Measurements from ENCODE around the gene CSF2.

The CSF2 gene

GRCh38 chr5:132069994-132070393 is 3.6 kb upstream of the CSF2 start:
- Mint-ChIP-seq H3K4me3 (no peak overlapping the region), H3K27ac (no peak overlapping the region), H3K27me3 (no peaks in the 10 kb centered on the region), H3K9me3 (no peaks in the 10 kb centered on the region), H3K4me1 (peaks cover 56 to 94% of the 10 kb centered on the region in 2 donors), H3K36me3 (peaks cover 12 to 15% of the 10 kb centered on the region in 2 donors)
- ATAC-seq (replicated peaks) (no peak), DNase-seq (no peak)

GRCh38 chr5:132070460-132071337 is 2.9 kb upstream of the CSF2 start:
- DNase-seq = no peak
- peaks cover 53 to 94% of the 10 kb centered on the region in 2 donors for H3K4me1 Mint-ChIP-seq
- ATAC-seq (replicated peaks) = peak in 1 of 2 donors; percentile 27
- peaks cover 13 to 22% of the 10 kb centered on the region in 2 donors for H3K36me3 Mint-ChIP-seq
- H3K27me3 Mint-ChIP-seq = no peaks in the 10 kb centered on the region
- H3K4me3 Mint-ChIP-seq = peak overlapping the region in 1 of 2 donors; percentile 32
- H3K27ac Mint-ChIP-seq = peak overlapping the region; percentile 82
- no peaks in the 10 kb centered on the region for H3K9me3 Mint-ChIP-seq

GRCh38 chr5:132071338-132071707 is 2.3 kb upstream of the CSF2 start:
- H3K27ac Mint-ChIP-seq = peak overlapping the region; percentile 82
- peaks cover 47 to 93% of the 10 kb centered on the region in 2 donors for H3K4me1 Mint-ChIP-seq
- ATAC-seq (replicated peaks) = no peak
- peak overlapping the region in 1 of 2 donors; percentile 32 for H3K4me3 Mint-ChIP-seq
- H3K9me3 Mint-ChIP-seq = no peaks in the 10 kb centered on the region
- no peak for DNase-seq
- H3K27me3 Mint-ChIP-seq = no peaks in the 10 kb centered on the region
- H3K36me3 Mint-ChIP-seq = peaks cover 14 to 28% of the 10 kb centered on the region in 2 donors

GRCh38 chr5:132072070-132072469 is 1.5 kb upstream of the CSF2 start:
- peaks cover 51 to 94% of the 10 kb centered on the region in 2 donors for H3K4me1 Mint-ChIP-seq
- H3K36me3 Mint-ChIP-seq = peaks cover 18 to 35% of the 10 kb centered on the region in 2 donors
- ATAC-seq (replicated peaks) (no peak), DNase-seq (no peak)
- H3K27me3 Mint-ChIP-seq = no peaks in the 10 kb centered on the region
- H3K9me3 Mint-ChIP-seq = no peaks in the 10 kb centered on the region
- peak overlapping the region; percentile 82 for H3K27ac Mint-ChIP-seq
- peak overlapping the region in 1 of 2 donors; percentile 30 for H3K4me3 Mint-ChIP-seq

GRCh38 chr5:132072528-132072927 is 1.1 kb upstream of the CSF2 start:
- Mint-ChIP-seq H3K4me1 (peaks cover 56 to 94% of the 10 kb centered on the region in 2 donors), H3K27ac (no peak overlapping the region), H3K9me3 (no peaks in the 10 kb centered on the region), H3K27me3 (no peaks in the 10 kb centered on the region), H3K36me3 (peaks cover 19 to 39% of the 10 kb centered on the region in 2 donors), H3K4me3 (peak overlapping the region in 1 of 2 donors; percentile 30)
- ATAC-seq (replicated peaks) (no peak), DNase-seq (no peak)

GRCh38 chr5:132074091-132074771 is 642 bp downstream of the CSF2 start:
- Mint-ChIP-seq H3K9me3 (no peaks in the 10 kb centered on the region), H3K27ac (peak overlapping the region; percentile 89), H3K4me3 (peak overlapping the region; percentile 87 to 88), H3K4me1 (peaks cover 58 to 97% of the 10 kb centered on the region in 2 donors), H3K27me3 (no peaks in the 10 kb centered on the region), H3K36me3 (peaks cover 19 to 39% of the 10 kb centered on the region in 2 donors)
- DNase-seq (no peak), ATAC-seq (replicated peaks) (no peak)

- H3K36me3 Mint-ChIP-seq = peaks cover 19 to 39% of the 10 kb centered on the region in 2 donors
- ATAC-seq (replicated peaks) = peak; percentile 58 to 66
- H3K9me3 Mint-ChIP-seq = no peaks in the 10 kb centered on the region
- peaks cover 58 to 95% of the 10 kb centered on the region in 2 donors for H3K4me1 Mint-ChIP-seq
- no peak for DNase-seq
- H3K4me3 Mint-ChIP-seq = peak overlapping the region; percentile 87 to 88
- no peaks in the 10 kb centered on the region for H3K27me3 Mint-ChIP-seq
- peak overlapping the region; percentile 89 for H3K27ac Mint-ChIP-seq
These were observed 1.5 kb downstream of the CSF2 start for GRCh38 chr5:132074772-132075718.

- Mint-ChIP-seq H3K27me3 (no peaks in the 10 kb centered on the region), H3K4me1 (peaks cover 57 to 93% of the 10 kb centered on the region in 2 donors), H3K36me3 (peaks cover 19 to 39% of the 10 kb centered on the region in 2 donors), H3K27ac (peak overlapping the region; percentile 89), H3K4me3 (peak overlapping the region; percentile 87 to 88), H3K9me3 (no peaks in the 10 kb centered on the region)
- no peak for ATAC-seq (replicated peaks)
- no peak for DNase-seq
These were observed 2.1 kb downstream of the CSF2 start for GRCh38 chr5:132075719-132076077.

- Mint-ChIP-seq H3K4me1 (peaks cover 55 to 87% of the 10 kb centered on the region in 2 donors), H3K36me3 (peaks cover 19 to 39% of the 10 kb centered on the region in 2 donors), H3K27me3 (no peaks in the 10 kb centered on the region), H3K27ac (peak overlapping the region; percentile 90), H3K4me3 (peak overlapping the region; percentile 11 to 69), H3K9me3 (no peaks in the 10 kb centered on the region)
- no peak for ATAC-seq (replicated peaks)
- no peak for DNase-seq
These were observed 2.7 kb downstream of the CSF2 start for GRCh38 chr5:132076202-132076830.

GRCh38 chr5:132076983-132077382 is 3.4 kb downstream of the CSF2 start:
- DNase-seq = no peak
- peak overlapping the region; percentile 90 for H3K27ac Mint-ChIP-seq
- H3K27me3 Mint-ChIP-seq = no peaks in the 10 kb centered on the region
- peaks cover 19 to 39% of the 10 kb centered on the region in 2 donors for H3K36me3 Mint-ChIP-seq
- H3K4me3 Mint-ChIP-seq = peak overlapping the region; percentile 51 to 69
- ATAC-seq (replicated peaks) = peak in 1 of 2 donors; percentile 14
- H3K4me1 Mint-ChIP-seq = peaks cover 48 to 87% of the 10 kb centered on the region in 2 donors
- H3K9me3 Mint-ChIP-seq = no peaks in the 10 kb centered on the region

GRCh38 chr5:132079081-132079480 is 5.5 kb downstream of the CSF2 start:
- no peaks in the 10 kb centered on the region for H3K27me3 Mint-ChIP-seq
- H3K9me3 Mint-ChIP-seq = no peaks in the 10 kb centered on the region
- DNase-seq = no peak
- peaks cover 15 to 34% of the 10 kb centered on the region in 2 donors for H3K36me3 Mint-ChIP-seq
- H3K4me3 Mint-ChIP-seq = no peak overlapping the region
- H3K4me1 Mint-ChIP-seq = peaks cover 42 to 75% of the 10 kb centered on the region in 2 donors
- peak overlapping the region; percentile 79 for H3K27ac Mint-ChIP-seq
- no peak for ATAC-seq (replicated peaks)

- no peak for DNase-seq
- Mint-ChIP-seq H3K4me3 (no peak overlapping the region), H3K27ac (peak overlapping the region; percentile 33), H3K9me3 (no peaks in the 10 kb centered on the region), H3K36me3 (peaks cover 11 to 28% of the 10 kb centered on the region in 2 donors), H3K4me1 (peaks cover 40 to 72% of the 10 kb centered on the region in 2 donors), H3K27me3 (no peaks in the 10 kb centered on the region)
- ATAC-seq (replicated peaks) = no peak
These were observed 6.0 kb downstream of the CSF2 start for GRCh38 chr5:132079619-132080018.

- H3K27ac Mint-ChIP-seq = peak overlapping the region; percentile 37
These were observed 7.0 kb downstream of the CSF2 start for GRCh38 chr5:132080595-132080994.

More at GRCh38 chr5:132080595-132080994, 7.0 kb downstream of the CSF2 start:
- ATAC-seq (replicated peaks) (no peak), DNase-seq (no peak)
- H3K4me3 Mint-ChIP-seq = no peak overlapping the region
- no peaks in the 10 kb centered on the region for H3K9me3 Mint-ChIP-seq
- no peaks in the 10 kb centered on the region for H3K27me3 Mint-ChIP-seq
- peaks cover 7 to 18% of the 10 kb centered on the region in 2 donors for H3K36me3 Mint-ChIP-seq
- H3K4me1 Mint-ChIP-seq = peaks cover 42 to 69% of the 10 kb centered on the region in 2 donors
